Putamen (tissue), 1 donor: ENCODE results near the gene PCDH12.
A peak's percentile ranks its signal among the peaks of the same experiment; 100 is the strongest.

Source experiments
- DNase-seq: peaks from one replicate; pipeline ENCODE4 v3.0.0-alpha.2; 2016; ENCODE audit warnings: low spot score

Gene PCDH12

GRCh38 chr5:141958113-141958512, at the start of gene PCDH12:
Gene PCDH12, minus strand, starts transcription at chr5:141958202. Its CDS starts 351 bp downstream, at chr5:141957851.
- DNase-seq: no peak

- no peak for DNase-seq
These were observed 49.2 kb upstream of the PCDH12 start for GRCh38 chr5:142007237-142007544.

GRCh38 chr5:142006363-142007236, 48.6 kb upstream of the PCDH12 start:
- no peak for DNase-seq

GRCh38 chr5:142003266-142003800, 45.3 kb upstream of the PCDH12 start:
- no peak for DNase-seq

GRCh38 chr5:142000704-142001484, 42.9 kb upstream of the PCDH12 start:
- DNase-seq: no peak

- DNase-seq: no peak
These were observed 42.2 kb upstream of the PCDH12 start for GRCh38 chr5:142000173-142000572.

- DNase-seq: no peak
These were observed 39.5 kb upstream of the PCDH12 start for GRCh38 chr5:141997358-141997960.

- DNase-seq: no peak
These were observed 37.7 kb upstream of the PCDH12 start for GRCh38 chr5:141995656-141996055.

GRCh38 chr5:141994511-141995136, 36.6 kb upstream of the PCDH12 start:
- DNase-seq: no peak

GRCh38 chr5:141992349-141992963, 34.5 kb upstream of the PCDH12 start:
- no peak for DNase-seq

- DNase-seq: no peak
These were observed 31.7 kb upstream of the PCDH12 start for GRCh38 chr5:141989720-141990119.

- no peak for DNase-seq
These were observed 28.1 kb upstream of the PCDH12 start for GRCh38 chr5:141986072-141986471.

- no peak for DNase-seq
These were observed 24.6 kb upstream of the PCDH12 start for GRCh38 chr5:141982626-141983025.

- no peak for DNase-seq
These were observed 20.4 kb upstream of the PCDH12 start for GRCh38 chr5:141978389-141978788.

- no peak for DNase-seq
These were observed 18.2 kb upstream of the PCDH12 start for GRCh38 chr5:141976176-141976575.

GRCh38 chr5:141973871-141974595, 16.0 kb upstream of the PCDH12 start:
- no peak for DNase-seq

GRCh38 chr5:141969783-141970771, 12.1 kb upstream of the PCDH12 start:
- DNase-seq: no peak

- DNase-seq: peak; percentile 91
These were observed 11.1 kb upstream of the PCDH12 start, which contains the start of gene RNF14 for GRCh38 chr5:141968914-141969608. Gene RNF14, plus strand, starts transcription at chr5:141969105. Its CDS starts 4,484 bp downstream, at chr5:141973589.

- DNase-seq: no peak
These were observed 8.9 kb upstream of the PCDH12 start for GRCh38 chr5:141966963-141967333.
